ENCODE results near the gene TEX14.

DNA sequence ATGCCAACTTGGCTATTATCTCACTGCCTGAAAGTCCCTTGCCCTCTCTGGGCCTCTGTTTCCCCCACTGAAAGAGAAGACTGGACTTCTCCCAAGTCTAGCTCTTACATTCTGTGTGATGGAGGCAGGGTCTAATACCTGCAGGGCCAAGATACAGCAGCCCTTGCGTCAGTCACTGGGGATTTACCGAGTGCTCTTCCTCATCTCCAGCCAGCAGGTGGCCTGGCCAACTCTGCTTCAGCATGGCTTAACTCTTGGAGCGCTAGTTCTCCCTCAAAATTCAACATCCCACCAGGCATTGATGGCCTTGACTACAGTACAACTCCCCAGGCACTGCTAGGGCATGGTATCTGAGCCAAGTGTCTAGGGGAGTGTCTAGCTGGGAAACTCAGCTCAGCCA lies 157.5 kb downstream of the TEX14 start:
- TF ChIP-seq POLR2A (IDR thresholded peaks at IDR 0.05) (no peak), EP300 (IDR thresholded peaks at IDR 0.05) (no peak), POLR2AphosphoS5 (IDR thresholded peaks at IDR 0.05) (no peak)
- TF ChIP-seq, protein P1, sequence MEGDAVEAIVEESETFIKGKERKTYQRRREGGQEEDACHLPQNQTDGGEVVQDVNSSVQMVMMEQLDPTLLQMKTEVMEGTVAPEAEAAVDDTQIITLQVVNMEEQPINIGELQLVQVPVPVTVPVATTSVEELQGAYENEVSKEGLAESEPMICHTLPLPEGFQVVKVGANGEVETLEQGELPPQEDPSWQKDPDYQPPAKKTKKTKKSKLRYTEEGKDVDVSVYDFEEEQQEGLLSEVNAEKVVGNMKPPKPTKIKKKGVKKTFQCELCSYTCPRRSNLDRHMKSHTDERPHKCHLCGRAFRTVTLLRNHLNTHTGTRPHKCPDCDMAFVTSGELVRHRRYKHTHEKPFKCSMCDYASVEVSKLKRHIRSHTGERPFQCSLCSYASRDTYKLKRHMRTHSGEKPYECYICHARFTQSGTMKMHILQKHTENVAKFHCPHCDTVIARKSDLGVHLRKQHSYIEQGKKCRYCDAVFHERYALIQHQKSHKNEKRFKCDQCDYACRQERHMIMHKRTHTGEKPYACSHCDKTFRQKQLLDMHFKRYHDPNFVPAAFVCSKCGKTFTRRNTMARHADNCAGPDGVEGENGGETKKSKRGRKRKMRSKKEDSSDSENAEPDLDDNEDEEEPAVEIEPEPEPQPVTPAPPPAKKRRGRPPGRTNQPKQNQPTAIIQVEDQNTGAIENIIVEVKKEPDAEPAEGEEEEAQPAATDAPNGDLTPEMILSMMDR (IDR thresholded peaks at IDR 0.05), result no peak
